DOHH2 (cell line): ENCODE data around the gene JADE1.

Experiments
- H3F3A ChIP-seq: fragments of 200-600 bp; sonication (generic), shearing (Covaris generic); 2 replicates; pipeline ENCODE4 v1.6.0; 2016; ENCODE audit warnings: antibody characterized with exemption, mild to moderate bottlenecking; ENCODE audit not compliant: control insufficient read depth, insufficient read depth
- H3K27ac ChIP-seq: fragments of 200-600 bp; sonication (generic); 2 replicates; pipeline ENCODE4 v1.5.1; 2014; ENCODE audit warnings: low read depth, mild to moderate bottlenecking, low read length, moderate library complexity
- H3K27me3 ChIP-seq: fragments of 200-600 bp; sonication (generic); 2 replicates; pipeline ENCODE4 v1.6.1; 2014; ENCODE audit warnings: mild to moderate bottlenecking, low read length, mixed read lengths; ENCODE audit not compliant: control insufficient read depth
- H3K36me3 ChIP-seq: fragments of 200-600 bp; sonication (generic); 2 replicates; pipeline ENCODE4 v1.6.1; 2014; ENCODE audit warnings: mild to moderate bottlenecking, low read length, moderate library complexity, mixed read lengths; ENCODE audit not compliant: control insufficient read depth
- H3K4me1 ChIP-seq: fragments of 200-600 bp; sonication (generic); 2 replicates; pipeline ENCODE4 v1.6.1; 2014; ENCODE audit warnings: mild to moderate bottlenecking, low read length, mixed read lengths; ENCODE audit not compliant: control insufficient read depth
- H3K4me2 ChIP-seq: fragments of 200-600 bp; sonication (generic); 2 replicates; pipeline ENCODE4 v1.6.0; 2014; ENCODE audit warnings: mild to moderate bottlenecking, low read length, moderate library complexity
- H3K4me3 ChIP-seq: fragments of 200-600 bp; sonication (generic); 2 replicates; pipeline ENCODE4 v1.5.1; 2014; ENCODE audit warnings: mild to moderate bottlenecking, low read length, mixed read lengths
- H3K79me2 ChIP-seq: fragments of 200-600 bp; sonication (generic); 2 replicates; pipeline ENCODE4 v1.6.1; 2014; ENCODE audit warnings: mild to moderate bottlenecking, low read length, mixed read lengths; ENCODE audit not compliant: control insufficient read depth
- H3K9me2 ChIP-seq: fragments of 200-600 bp; sonication (generic); replicated peaks from 2 replicates; pipeline ENCODE4 v1.6.1; 2014; ENCODE audit warnings: mild to moderate bottlenecking, low read length, mixed read lengths; ENCODE audit not compliant: control insufficient read depth
- H3K9me3 ChIP-seq: fragments of 200-600 bp; sonication (generic); 2 replicates; pipeline ENCODE4 v1.6.1; 2014; ENCODE audit warnings: antibody characterized with exemption, low read length, mixed read lengths; ENCODE audit not compliant: control insufficient read depth, insufficient read depth
- H4K20me1 ChIP-seq: fragments of 200-600 bp; sonication (generic); 2 replicates; pipeline ENCODE4 v1.6.0; 2014; ENCODE audit warnings: low read depth, mild to moderate bottlenecking, antibody characterized with exemption, low read length, moderate library complexity; ENCODE audit not compliant: control insufficient read depth, insufficient read depth
- CTCF ChIP-seq: fragments of 200-600 bp; sonication (generic); IDR thresholded peaks from one replicate; pipeline ENCODE4 v1.5.1; 2014; ENCODE audit warnings: antibody characterized with exemption, mild to moderate bottlenecking, low read depth, low read length; ENCODE audit not compliant: poor library complexity, severe bottlenecking
- EZH2phosphoT487 ChIP-seq: fragments of 200-600 bp; sonication (generic); IDR thresholded peaks from 2 replicates; pipeline ENCODE4 v1.6.1; 2017; ENCODE audit warnings: borderline replicate concordance, mild to moderate bottlenecking, antibody characterized with exemption, low read length, moderate library complexity, mixed read lengths

JADE1 gene

DNA sequence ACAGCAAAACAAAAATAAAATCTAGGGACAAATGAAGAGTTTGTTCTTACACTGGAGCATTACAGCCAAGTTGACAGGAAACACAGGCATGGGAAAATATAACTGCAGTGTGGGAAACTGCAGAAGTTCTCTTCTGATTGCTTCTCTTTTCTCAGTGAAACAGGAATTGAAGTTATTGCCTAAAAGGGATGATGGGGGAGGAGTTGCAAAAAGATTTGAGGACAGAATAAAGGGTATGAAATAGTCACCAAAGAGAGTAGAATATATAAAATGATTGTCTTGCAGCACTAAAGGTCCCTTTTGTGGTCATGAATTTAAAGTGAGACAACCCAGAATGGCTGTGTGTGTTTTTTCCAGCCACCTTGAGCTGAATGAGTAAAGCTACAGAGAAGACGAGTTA is 103.7 kb downstream of the JADE1 start:
- no peaks in the 10 kb centered on the region for H3F3A ChIP-seq
- no peak overlapping the region for H3K4me2 ChIP-seq
- H3K4me1 ChIP-seq = no peaks in the 10 kb centered on the region
- no peaks in the 10 kb centered on the region for H3K9me3 ChIP-seq
- no peaks in the 10 kb centered on the region for H3K36me3 ChIP-seq
- no peaks in the 10 kb centered on the region for H3K27me3 ChIP-seq
- no peaks in the 10 kb centered on the region for H3K79me2 ChIP-seq
- no peaks in the 10 kb centered on the region for H3K9me2 ChIP-seq
- no peak for TF ChIP-seq CTCF
- no peak for TF ChIP-seq EZH2phosphoT487
- no peak overlapping the region for H3K4me3 ChIP-seq
- no peaks in the 10 kb centered on the region for H4K20me1 ChIP-seq
- no peak overlapping the region for H3K27ac ChIP-seq

DNA sequence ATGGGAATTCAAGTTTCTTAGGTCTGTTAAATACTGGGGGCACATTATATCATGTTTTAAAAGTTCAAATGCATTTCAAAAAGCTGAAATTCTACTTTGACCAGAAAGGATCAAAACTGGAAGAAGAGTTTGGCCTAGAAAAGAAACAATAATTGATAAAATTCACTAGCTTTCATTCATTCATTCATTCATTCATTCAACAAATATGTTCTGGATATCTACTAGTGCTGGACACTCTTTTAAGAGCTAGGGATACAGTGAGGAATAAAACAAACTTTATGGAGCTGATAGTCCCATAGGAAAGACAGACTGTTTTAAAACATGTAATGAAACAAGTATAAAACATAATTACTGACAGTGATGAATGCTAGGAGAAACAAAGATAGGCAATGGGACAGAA is 106.0 kb downstream of the JADE1 start:
- H3K4me2 ChIP-seq = no peak overlapping the region

GRCh38 chr4:128916832-128917231 is 107.3 kb downstream of the JADE1 start:
- no peaks in the 10 kb centered on the region for H3K36me3 ChIP-seq
- H3K4me1 ChIP-seq = no peaks in the 10 kb centered on the region
- no peaks in the 10 kb centered on the region for H3K79me2 ChIP-seq
- H3F3A ChIP-seq = no peaks in the 10 kb centered on the region
- H4K20me1 ChIP-seq = no peaks in the 10 kb centered on the region
- H3K27ac ChIP-seq = no peak overlapping the region
- H3K27me3 ChIP-seq = no peaks in the 10 kb centered on the region
- TF ChIP-seq CTCF (no peak), EZH2phosphoT487 (no peak)
- no peak overlapping the region for H3K4me2 ChIP-seq
- no peak overlapping the region for H3K4me3 ChIP-seq
- H3K9me3 ChIP-seq = no peaks in the 10 kb centered on the region
- no peaks in the 10 kb centered on the region for H3K9me2 ChIP-seq

More for the DNA sequence above, 106.0 kb downstream of the JADE1 start:
- no peak overlapping the region for H3K27ac ChIP-seq
- no peaks in the 10 kb centered on the region for H4K20me1 ChIP-seq
- H3K27me3 ChIP-seq = no peaks in the 10 kb centered on the region
- no peak overlapping the region for H3K4me3 ChIP-seq
- no peaks in the 10 kb centered on the region for H3K9me2 ChIP-seq
- H3K4me1 ChIP-seq = no peaks in the 10 kb centered on the region
- no peaks in the 10 kb centered on the region for H3K9me3 ChIP-seq
- H3K36me3 ChIP-seq = no peaks in the 10 kb centered on the region
- no peaks in the 10 kb centered on the region for H3F3A ChIP-seq
- TF ChIP-seq CTCF (no peak), EZH2phosphoT487 (no peak)
- H3K79me2 ChIP-seq = no peaks in the 10 kb centered on the region

DNA sequence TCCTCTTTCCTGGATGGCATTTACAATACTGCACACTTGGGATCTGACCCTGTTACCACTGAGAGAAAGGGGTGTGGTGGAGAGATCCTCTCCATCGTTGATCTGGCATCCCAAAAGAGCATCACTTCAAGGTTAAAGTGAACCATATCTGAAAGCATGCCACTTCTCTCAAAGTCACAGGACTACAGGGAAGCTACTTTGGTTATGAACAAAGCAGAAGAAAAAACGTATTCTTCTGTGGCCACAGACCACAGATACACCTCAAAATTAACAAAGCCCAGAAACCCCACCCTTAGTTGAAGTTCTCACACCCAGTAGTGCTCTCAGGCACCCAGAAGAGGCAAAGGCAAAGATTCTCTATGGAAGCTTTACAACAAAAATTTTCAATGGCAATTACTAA is 108.3 kb downstream of the JADE1 start:
- no peaks in the 10 kb centered on the region for H3K36me3 ChIP-seq
- H3K4me1 ChIP-seq = no peaks in the 10 kb centered on the region
- H3K4me2 ChIP-seq = no peak overlapping the region
- H3K27me3 ChIP-seq = no peaks in the 10 kb centered on the region
- no peaks in the 10 kb centered on the region for H4K20me1 ChIP-seq
- no peak overlapping the region for H3K27ac ChIP-seq
- H3K9me3 ChIP-seq = no peaks in the 10 kb centered on the region
- H3K79me2 ChIP-seq = no peaks in the 10 kb centered on the region
- H3K9me2 ChIP-seq = no peaks in the 10 kb centered on the region
- TF ChIP-seq EZH2phosphoT487 (no peak), CTCF (no peak)
- no peak overlapping the region for H3K4me3 ChIP-seq
- H3F3A ChIP-seq = no peaks in the 10 kb centered on the region
